Mesenteric fat pad (tissue), 1 donor: ENCODE results near the gene PHKB. TPM values are rescaled to one million over a fixed set of nuclear protein-coding genes. Genes with fewer than 3 reads are reported as not detected.

ENCODE experiments used
- DNase-seq: peaks from one replicate; pipeline ENCODE4 v3.0.0-alpha.2; 2020; ENCODE audit warnings: low spot score
- total RNA-seq: library from RNA; stranded (reverse); fragmentation: NEBNext Ultra II Directional; extraction: Animal tissue kit (Norgen Biotek cat#: 25700); gene quantifications from one replicate; pipeline ENCODE4 v1.2.1, GENCODE V29; 2021
- donor health status: DM: yes; HTN: yes; CAD: no.

PHKB gene
- total RNA-seq, 1 donor from 2014 or later: 57.8 TPM

GRCh38 chr16:47562366-47562765 is 101.2 kb downstream of the PHKB start:
- no peak for DNase-seq

- no peak for DNase-seq
Measured at GRCh38 chr16:47565454-47565853, 104.3 kb downstream of the PHKB start.

DNA sequence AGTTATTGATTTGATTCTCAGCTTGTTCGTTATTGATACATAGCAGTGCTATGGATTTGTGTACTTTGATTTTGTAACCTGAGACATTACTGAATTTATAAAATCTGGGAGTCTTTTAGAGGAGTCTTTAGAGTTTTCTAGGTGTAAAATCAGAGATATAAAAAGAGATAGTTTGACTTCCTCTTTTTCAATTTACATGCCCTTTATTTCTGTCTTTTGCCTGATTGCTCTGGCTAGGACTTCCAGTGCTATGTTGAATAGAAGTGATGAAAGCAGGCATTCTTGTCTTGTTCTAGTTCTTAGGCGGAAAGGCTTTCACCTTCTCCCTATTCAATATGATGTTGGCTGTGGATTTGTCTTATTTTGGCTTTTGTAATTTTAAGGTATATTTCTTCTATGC is 106.2 kb downstream of the PHKB start:
- DNase-seq: no peak

DNA sequence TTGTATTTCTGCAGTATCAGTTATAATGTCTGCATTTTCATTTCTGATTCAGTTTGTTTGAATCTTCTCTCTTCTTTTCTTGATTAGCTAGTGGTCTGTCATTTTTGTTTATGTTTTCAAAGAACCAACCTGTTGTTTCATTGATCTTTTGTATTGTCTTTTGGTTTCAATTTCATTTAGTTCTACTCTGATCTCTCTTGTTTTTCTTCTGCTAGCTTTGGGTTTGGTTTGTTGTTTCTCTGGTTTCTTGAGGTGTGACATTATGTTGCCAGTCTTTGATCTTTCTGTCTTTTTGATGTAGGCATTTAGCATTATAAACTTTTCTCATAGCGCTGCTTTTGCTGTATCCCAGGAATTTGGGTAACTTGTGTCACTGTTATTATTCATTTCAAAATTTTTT is 107.2 kb downstream of the PHKB start:
- no peak for DNase-seq

GRCh38 chr16:47571049-47571448 is 109.9 kb downstream of the PHKB start:
- DNase-seq: no peak

DNA sequence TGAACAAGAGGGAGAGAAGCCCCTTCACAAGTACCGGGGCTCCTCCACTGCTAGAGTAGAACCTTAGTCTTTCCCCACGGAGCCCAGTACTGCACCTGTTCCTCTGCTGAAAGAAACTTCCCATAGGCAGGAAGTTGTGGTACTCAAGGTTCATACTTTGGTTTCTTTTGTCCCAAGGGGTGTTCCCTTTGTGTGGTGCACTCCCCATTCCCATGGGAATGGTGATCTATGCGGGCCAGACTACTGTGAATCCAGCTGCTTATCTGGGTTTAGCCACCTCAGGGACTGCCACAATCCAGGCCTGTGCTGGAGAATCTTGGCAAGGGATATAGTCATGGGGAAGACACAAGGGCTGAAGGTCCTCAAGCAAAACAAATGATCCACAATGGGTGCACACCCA is 110.6 kb downstream of the PHKB start:
- DNase-seq: no peak

DNA sequence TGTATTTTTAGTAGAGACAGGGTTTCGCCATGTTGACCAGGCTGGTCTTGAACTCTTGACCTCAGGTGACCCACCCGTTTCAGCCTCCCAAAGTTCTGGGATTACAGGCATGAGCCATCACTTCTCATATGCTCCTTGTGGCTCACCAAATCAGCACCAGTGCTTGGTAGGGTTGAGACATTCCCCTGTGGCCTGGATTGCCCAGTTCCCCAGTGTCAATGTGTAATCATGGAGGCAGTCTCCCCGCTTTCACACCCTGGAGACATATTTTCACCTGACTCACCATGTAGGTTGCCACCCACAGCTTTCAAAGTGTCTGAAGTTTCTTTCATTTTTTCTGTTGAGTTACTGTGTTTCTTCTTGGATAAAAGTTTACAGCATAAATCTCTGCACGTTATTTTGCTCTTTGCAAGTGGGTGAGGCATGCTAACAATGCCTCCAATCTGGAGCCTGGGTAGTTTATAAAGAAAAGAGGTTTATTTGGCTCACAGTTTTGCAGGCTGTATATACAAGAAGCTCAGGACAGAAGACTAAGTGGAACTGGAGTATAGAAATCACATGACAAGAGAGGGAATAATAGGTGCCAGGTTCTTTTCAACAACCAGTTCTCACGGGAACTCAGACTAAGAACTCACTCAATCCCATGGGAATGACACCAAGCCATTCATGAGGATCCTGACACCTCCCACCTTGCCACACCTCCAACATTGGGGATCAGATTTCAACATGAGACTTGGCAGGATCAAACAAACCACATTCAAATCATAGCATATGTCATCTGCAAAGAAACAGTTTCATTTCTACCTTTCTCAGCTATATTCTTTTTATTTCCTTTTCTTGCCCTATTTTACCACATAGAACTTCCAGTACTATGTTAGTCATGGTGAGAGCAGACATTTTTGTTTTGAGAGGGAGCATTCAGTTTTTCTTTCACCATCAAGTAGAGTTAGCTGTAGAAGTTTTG is 113.2 kb downstream of the PHKB start:
- DNase-seq: no peak

DNA sequence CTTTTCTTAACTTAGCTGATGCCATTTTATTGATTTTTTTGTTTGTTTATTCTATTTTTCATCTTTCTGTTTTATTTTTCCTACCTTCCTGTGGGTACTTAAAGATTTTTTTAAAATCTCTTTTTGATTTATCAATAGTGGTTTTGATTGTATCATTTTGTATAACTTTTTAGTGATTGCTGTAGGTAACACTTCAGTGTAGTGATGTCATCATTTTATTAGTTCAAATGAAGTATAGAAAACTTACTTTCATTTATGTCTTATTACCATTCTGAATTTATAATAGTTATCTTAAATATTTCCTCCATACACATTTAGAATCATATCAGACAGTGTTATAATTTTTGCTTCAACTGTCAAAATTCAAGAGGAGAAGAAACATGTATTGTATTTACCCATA is 115.9 kb downstream of the PHKB start:
- DNase-seq: no peak

DNA sequence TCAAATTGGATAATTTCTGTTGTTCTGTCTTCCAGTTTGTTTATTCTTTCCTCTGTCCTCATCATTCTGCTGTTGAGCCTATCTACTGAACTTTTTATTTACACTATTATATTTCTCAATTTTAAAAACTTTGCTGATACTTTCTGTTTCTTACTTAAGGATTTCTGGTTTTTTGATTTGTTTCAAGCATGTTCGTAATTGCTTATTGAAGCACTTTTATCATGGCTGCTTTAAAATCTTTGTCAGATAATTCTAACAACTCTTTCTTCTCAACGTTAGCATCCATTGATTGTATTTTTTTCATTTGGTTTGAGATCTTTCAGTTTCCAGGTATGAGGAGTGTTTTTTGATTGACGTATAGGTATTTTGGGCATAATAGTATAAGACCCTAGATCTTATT is 116.9 kb downstream of the PHKB start:
- no peak for DNase-seq

DNA sequence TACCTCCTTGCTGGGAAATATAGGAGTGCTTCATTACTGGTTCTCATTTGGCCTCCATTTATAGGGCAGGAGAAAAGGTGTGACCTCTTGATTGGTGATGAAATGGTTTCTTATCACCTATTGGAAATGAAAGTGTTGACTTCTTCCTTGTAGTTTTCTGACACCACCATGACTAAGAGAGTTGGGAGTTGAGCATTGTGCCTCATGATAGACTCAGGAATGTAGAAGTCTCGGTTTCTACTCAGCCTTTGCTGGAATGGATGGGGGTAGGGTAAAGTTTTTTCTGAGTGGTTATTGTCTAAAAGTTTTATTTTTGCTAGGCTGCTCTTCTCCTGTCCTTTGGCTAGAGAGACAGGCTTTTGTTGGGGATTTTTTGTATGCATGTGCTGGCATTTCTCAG is 117.4 kb downstream of the PHKB start:
- no peak for DNase-seq

DNA sequence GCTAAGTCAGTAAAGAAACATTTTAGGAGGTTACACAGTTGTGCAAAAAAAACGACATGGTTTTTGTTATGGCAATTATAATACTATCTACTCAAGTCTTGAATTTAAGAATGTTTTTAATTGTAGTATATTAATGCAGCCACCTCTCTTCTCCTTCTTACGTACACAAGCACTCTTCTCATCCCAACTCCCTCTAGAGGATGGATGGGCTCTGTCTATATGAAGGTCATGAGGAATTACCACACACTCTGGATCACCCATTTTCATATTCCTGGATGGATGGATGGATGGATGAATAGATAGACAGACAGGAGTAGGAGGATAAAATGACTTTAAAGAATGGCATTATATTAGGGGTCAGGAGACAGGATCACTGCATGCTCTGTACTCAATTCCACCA is 120.0 kb downstream of the PHKB start:
- DNase-seq: no peak

DNA sequence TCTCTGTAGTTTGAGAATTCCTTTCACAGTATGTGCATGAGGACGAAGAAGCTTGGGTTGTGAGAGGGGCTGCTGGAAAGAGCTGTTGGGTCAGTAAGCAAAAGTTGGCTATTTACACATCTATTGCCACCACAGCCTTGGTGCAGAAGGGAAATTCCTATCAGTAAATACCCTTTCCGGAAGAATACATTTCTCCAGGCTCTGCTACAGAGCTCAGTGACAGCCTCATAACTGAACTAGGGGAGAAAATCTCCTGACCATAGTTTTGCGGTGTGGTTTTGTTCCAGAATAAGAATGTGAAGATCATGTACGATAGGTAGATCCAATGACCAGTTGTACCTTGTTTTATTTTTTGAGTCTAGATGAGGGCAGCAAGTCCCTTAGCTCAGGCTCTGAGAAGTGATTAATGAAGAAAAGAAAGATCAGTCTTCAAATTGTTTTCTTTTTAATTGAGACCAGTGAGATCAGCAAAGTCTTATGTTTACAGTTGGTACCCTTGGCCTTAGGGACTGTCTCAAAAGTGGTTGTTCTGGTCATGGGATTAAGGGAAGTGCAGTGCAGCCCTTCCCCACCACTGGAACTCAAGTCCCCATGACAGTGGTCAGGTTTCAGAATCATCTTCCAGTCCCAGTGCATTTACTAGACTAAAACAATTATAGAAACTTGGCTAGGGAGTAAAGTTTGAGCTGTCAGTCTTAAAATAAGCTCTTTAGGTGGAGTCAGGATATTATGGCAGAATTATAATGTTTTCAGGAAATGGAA is 123.5 kb downstream of the PHKB start:
- DNase-seq: no peak

- no peak for DNase-seq
Measured at GRCh38 chr16:47586121-47586520, 125.0 kb downstream of the PHKB start.

DNA sequence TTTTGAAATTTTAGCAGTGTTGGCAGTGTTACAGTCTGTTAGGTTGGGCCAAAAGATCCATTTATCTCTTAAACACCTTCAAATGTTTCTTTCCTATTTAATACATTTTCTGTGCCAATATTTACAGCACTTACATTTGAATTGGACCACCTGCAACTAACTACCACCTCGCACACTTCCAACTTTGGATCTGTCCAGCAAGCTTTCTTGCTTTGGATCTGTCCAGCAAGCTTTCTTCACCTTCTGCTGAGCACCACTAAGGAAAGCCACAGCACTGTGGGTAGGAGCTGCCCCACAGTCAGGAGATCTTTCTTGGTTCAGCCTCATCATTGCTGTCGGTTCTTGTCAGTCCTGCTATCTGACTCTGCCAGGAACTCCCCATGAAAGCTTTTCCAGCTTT is 129.3 kb downstream of the PHKB start:
- DNase-seq: no peak

DNA sequence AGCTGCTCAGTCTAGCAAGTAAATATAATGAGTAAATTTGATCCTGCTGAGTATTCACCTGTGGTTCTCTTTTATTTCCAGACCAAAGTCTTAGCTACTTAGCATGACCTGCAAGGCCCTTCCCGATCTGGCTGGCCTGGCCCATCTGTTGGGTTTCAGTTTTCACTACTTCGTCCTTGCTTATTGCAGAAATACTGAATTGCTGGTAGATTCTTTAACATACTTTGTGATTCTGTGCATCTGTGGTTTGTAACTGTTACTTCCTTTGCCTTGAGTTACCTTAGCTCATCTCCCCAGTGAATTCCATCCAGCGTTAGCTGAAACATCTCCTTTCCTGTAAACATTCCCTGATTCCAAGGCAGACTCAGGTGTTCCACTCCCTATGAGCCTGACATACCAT is 131.1 kb downstream of the PHKB start:
- DNase-seq: no peak

DNA sequence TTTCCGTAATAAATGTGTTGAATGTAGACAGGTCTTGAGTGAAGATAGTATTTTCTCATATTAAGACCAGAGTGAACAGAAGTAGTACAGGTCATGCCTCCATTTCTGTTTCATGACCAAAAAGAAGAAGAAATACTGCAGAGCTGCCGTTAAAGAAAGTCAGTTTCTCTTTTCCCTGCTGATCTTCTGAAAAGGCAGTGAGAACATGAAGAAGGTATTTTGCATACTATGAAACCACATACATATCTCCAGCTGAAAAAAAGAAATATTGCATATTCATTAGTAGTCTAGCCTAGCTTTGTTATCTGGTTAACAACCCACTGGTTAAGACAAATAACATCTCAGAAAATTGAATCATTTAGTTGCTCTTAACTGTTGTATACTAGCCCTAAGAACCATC is 138.4 kb downstream of the PHKB start:
- no peak for DNase-seq

DNA sequence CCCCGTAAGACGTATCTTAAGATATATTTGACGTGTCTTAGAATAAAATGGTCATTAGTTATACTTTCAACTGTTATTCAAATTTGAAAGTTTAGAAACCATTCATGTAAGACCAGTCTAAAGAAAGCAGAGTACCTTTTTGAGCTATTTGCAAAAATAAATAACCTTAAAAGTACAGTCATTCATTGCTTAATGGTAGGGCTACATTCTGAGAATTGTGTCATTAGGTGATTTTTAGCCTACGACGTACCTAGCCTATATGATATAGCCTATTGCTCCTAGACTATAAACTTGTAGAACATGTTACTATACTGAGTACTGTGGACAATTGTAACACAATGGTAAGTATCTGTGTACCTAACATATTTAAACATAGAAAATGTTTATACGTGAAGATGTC is 139.2 kb downstream of the PHKB start:
- DNase-seq: no peak

DNA sequence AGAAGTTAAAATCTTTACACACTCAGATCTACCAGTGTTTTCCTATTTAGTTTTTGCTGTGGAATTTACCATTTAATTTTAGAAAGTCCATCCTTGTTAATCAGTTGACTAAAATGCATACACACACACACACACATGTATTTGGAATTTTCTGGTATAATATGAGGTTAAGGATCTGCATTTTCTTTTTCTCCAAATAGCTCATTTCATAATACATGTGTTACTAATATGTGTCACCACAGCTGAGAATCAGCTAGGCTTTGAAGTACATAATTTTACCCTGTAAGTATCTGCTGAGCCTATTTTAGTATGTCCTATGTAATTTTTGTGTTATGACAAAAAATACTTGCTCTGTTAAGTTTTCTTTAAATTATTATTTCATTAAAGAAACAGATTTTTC is 143.2 kb downstream of the PHKB start:
- DNase-seq: no peak

DNA sequence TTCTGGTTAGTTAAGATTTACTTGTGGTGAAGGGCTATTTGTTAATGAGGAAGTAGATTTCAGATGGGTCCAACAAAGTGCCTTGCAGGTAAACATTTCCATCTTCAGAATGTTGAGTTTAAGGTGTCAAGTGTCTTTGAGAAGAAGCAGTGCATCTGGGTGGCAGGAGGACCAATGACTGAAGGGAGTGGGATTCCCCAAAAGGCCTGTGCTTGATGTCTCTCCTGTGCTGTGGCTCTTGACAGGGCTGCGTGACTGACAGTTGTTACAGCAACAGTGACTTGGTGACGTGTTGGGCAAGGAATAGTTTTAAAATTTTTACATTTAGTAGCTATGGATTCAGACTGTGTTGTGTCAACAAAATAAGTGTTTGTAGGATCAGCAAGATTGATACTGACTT is 149.9 kb downstream of the PHKB start:
- DNase-seq: no peak

GRCh38 chr16:47611848-47612493 is 150.8 kb downstream of the PHKB start:
- DNase-seq: no peak

DNA sequence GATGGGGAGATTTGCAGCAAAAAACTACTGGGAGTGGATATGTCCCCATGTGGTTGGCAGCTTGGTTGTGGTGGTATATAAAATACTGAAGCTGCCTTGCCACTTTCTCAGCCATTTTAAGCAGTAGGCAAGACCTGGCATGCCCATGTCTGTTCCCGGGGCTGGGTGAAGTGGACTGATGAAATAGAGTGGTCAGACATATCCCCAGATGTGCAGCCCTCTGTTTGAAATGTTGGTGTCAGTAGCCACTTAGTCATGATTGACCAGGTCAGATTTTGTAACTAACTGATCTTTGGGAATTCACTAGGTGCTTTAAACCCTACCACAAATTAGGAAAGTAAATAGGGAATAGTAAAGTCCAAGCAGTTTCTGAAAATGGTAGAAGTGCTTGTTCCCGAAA is 151.6 kb downstream of the PHKB start:
- DNase-seq: no peak

GRCh38 chr16:47613251-47613650 is 152.1 kb downstream of the PHKB start:
- DNase-seq: no peak
